Measurements from ENCODE around the gene CLIP3. TPM values are rescaled to one million over a fixed set of nuclear protein-coding genes. Genes with fewer than 3 reads are reported as not detected.
A peak's percentile ranks its signal among the peaks of the same experiment; 100 is the strongest.

Gene CLIP3
- polyA plus RNA-seq, 3 donors, result 0.24 TPM; not detected in 2

DNA sequence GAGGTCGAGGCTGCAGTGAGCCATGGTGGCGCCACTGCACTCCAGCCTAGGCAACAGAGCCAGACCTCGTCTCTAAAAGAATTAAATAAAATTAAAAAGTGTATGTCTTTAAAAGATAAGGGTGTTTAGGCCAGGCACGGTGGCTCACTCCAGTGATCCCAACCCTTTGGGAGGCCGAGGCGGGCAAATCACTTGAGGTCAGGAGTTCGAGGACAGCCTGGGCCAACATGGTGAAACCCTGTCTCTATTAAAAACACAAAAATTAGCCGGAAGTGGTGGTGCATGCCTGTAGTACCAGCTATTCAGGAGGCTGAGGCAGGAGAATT, 45.1 kb downstream of the CLIP3 start:
- H3K4me2 ChIP-seq (replicated peaks; ENCODE audit: extremely low read depth, low read length, poor library complexity, severe bottlenecking), result peak overlapping the region; percentile 79
- no peak overlapping the region for H3K27ac ChIP-seq (ENCODE audit: low read depth in 1 of 2, low read length in 2 of 2)
- intact Hi-C loops (cut with micrococcal nuclease), result no loop called here
- no peaks in the 10 kb centered on the region for H3K79me2 ChIP-seq (ENCODE audit: insufficient read depth, low read length)
- no peak for DNase-seq
- 17% methylated on average over 1 of the region's 8 CpGs for WGBS (ENCODE audit: insufficient coverage)
- Mint-ChIP-seq H3K4me3 (peak overlapping the region; percentile 93), H3K36me3 (no peaks in the 10 kb centered on the region), H3K4me1 (peaks cover 17% of the 10 kb centered on the region), H3K27me3 (ENCODE audit: low read depth in 3 of 3) (peaks cover 11 to 29% (median 25%) of the 10 kb centered on the region in 3 donors), H3K27ac (peak overlapping the region in 1 of 7 donors; percentile 70), H3K9me3 (peaks cover 3 to 11% (median 7%) of the 10 kb centered on the region in 7 donors)
- H3K4me1 ChIP-seq (ENCODE audit: control insufficient read depth in 1 of 2, insufficient read depth in 2 of 2, low read length in 2 of 2), result peaks cover 13 to 16% of the 10 kb centered on the region in 2 donors
- H3K36me3 ChIP-seq (replicated peaks in 1 of 2; ENCODE audit: control insufficient read depth in 1 of 2, insufficient read depth in 2 of 2, low read length in 2 of 2), result no peaks in the 10 kb centered on the region
- peaks cover 0 to 3% of the 10 kb centered on the region in 2 donors for H3K27me3 ChIP-seq (ENCODE audit: control insufficient read depth in 2 of 2, insufficient read depth in 2 of 2, low read length in 2 of 2)
- H3K4me3 ChIP-seq (replicated peaks in 1 of 3; ENCODE audit: low read depth in 2 of 3, low read length in 3 of 3), result peak overlapping the region; percentile 33 to 76 (median 40)
- peak overlapping the region; percentile 57 for H3K9ac ChIP-seq (ENCODE audit: insufficient read depth, low read length, poor library complexity, severe bottlenecking)
- peak overlapping the region; percentile 86 for H2AFZ ChIP-seq (ENCODE audit: insufficient read depth, low read depth, low read length, poor library complexity, severe bottlenecking)
- H4K20me1 ChIP-seq (ENCODE audit: insufficient read depth, low read length), result no peaks in the 10 kb centered on the region
- TF ChIP-seq, protein P1, sequence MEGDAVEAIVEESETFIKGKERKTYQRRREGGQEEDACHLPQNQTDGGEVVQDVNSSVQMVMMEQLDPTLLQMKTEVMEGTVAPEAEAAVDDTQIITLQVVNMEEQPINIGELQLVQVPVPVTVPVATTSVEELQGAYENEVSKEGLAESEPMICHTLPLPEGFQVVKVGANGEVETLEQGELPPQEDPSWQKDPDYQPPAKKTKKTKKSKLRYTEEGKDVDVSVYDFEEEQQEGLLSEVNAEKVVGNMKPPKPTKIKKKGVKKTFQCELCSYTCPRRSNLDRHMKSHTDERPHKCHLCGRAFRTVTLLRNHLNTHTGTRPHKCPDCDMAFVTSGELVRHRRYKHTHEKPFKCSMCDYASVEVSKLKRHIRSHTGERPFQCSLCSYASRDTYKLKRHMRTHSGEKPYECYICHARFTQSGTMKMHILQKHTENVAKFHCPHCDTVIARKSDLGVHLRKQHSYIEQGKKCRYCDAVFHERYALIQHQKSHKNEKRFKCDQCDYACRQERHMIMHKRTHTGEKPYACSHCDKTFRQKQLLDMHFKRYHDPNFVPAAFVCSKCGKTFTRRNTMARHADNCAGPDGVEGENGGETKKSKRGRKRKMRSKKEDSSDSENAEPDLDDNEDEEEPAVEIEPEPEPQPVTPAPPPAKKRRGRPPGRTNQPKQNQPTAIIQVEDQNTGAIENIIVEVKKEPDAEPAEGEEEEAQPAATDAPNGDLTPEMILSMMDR (IDR thresholded peaks at IDR 0.05), result no peak
- H3K9me3 ChIP-seq (replicated peaks in 1 of 2; ENCODE audit: control insufficient read depth in 1 of 2, insufficient read depth in 1 of 2, low read length in 2 of 2), result no peaks in the 10 kb centered on the region

DNA sequence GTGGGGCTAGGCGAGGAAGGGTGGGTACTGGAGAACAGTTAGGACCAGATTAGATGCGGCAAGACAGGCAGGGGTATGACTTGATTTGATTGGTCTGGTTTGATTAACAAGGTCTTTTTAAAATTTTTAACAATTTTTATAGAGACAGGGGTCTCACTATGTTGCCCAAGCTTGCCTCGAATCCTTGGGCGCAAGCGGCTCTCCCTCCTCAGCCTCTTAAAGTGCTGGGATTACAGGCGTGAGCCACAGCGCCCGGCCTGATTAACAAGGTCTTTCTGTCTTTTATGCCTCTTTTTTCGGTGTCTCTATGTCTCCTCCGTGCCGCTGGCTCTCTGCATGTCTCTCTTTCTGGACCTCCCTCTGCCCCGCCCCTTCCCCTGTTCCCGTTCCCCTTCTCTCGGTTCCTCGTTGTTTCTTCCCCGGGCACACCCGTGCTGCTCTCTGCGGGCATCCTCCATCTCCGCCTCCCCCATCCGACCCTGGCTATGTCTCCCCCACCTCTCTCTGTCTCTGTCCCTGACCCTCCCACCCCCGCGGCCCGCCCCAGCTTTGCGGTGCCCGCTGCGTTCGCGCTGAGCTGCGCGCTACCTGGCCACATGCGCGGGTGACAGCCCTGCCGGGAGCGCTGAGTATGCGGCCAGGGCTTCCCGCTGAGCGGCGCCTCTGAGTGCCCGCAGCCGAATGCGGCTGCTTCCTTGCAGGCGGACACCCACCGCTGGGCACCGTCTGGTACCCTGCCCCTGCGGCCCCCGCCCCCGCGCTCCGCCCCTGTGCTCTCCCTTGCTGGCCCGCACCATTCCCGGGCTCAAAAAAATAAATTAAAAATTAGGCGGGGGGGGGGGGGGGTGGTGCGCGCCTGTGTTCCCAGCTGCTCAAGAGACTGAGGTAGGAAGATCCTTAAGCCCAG, 45.8 kb downstream of the CLIP3 start:
- TF ChIP-seq, protein P1 (IDR thresholded peaks at IDR 0.05), result no peak
- H3K4me3 Mint-ChIP-seq, result peak overlapping the region; percentile 93
- Histone ChIP-seq H3K27me3 (ENCODE audit: control insufficient read depth in 2 of 2, insufficient read depth in 2 of 2, low read length in 2 of 2) (peaks cover 0 to 3% of the 10 kb centered on the region in 2 donors), H3K79me2 (ENCODE audit: insufficient read depth, low read length) (no peaks in the 10 kb centered on the region), H2AFZ (ENCODE audit: insufficient read depth, low read depth, low read length, poor library complexity, severe bottlenecking) (peak overlapping the region; percentile 86), H4K20me1 (ENCODE audit: insufficient read depth, low read length) (no peaks in the 10 kb centered on the region), H3K36me3 (replicated peaks in 1 of 2; ENCODE audit: control insufficient read depth in 1 of 2, insufficient read depth in 2 of 2, low read length in 2 of 2) (no peaks in the 10 kb centered on the region), H3K4me3 (replicated peaks in 1 of 3; ENCODE audit: low read depth in 2 of 3, low read length in 3 of 3) (peak overlapping the region; percentile 33 to 76 (median 40)), H3K4me2 (replicated peaks; ENCODE audit: extremely low read depth, low read length, poor library complexity, severe bottlenecking) (peak overlapping the region; percentile 79), H3K9me3 (replicated peaks in 1 of 2; ENCODE audit: control insufficient read depth in 1 of 2, insufficient read depth in 1 of 2, low read length in 2 of 2) (no peaks in the 10 kb centered on the region), H3K27ac (ENCODE audit: low read depth in 1 of 2, low read length in 2 of 2) (no peak overlapping the region), H3K4me1 (ENCODE audit: control insufficient read depth in 1 of 2, insufficient read depth in 2 of 2, low read length in 2 of 2) (peaks cover 13 to 16% of the 10 kb centered on the region in 2 donors), H3K9ac (ENCODE audit: insufficient read depth, low read length, poor library complexity, severe bottlenecking) (peak overlapping the region; percentile 57)
- intact Hi-C loops (cut with micrococcal nuclease), result no loop called here
- peaks cover 3 to 11% (median 7%) of the 10 kb centered on the region in 7 donors for H3K9me3 Mint-ChIP-seq
- H3K27ac Mint-ChIP-seq, result peak overlapping the region in 5 of 7 donors; percentile 2 to 89 (median 77)
- 7% methylated on average over 37 of the region's 54 CpGs for WGBS (ENCODE audit: insufficient coverage)
- peak; percentile 39 to 44 (median 41) for DNase-seq
- peaks cover 15 to 29% (median 26%) of the 10 kb centered on the region in 3 donors for H3K27me3 Mint-ChIP-seq (ENCODE audit: low read depth in 3 of 3)
- no peaks in the 10 kb centered on the region for H3K36me3 Mint-ChIP-seq
- peaks cover 17% of the 10 kb centered on the region for H3K4me1 Mint-ChIP-seq

Measured in CD14-positive monocyte (primary cell).